ENCODE results near the gene SPOCK1. TPM values are rescaled to one million over a fixed set of nuclear protein-coding genes. Genes with fewer than 3 reads are reported as not detected.

SPOCK1 gene
- polyA plus RNA-seq, 3 donors: 5.4 to 39.4 (median 14.7) TPM

- H3K27ac ChIP-seq (ENCODE audit: low read depth, low read length): no peak overlapping the region
- WGBS, 3 donors: 49 to 62% (median 50%) methylated on average over 4 of the region's 4 CpGs
Observed at GRCh38 chr5:137024044-137024443, 475.1 kb downstream of the SPOCK1 start.

GRCh38 chr5:137023371-137023770 is 475.8 kb downstream of the SPOCK1 start:
- no peak overlapping the region for H3K27ac ChIP-seq (ENCODE audit: low read depth, low read length)
- 85 to 88% (median 87%) methylated on average over 5 of the region's 5 CpGs for WGBS, 3 donors

GRCh38 chr5:137022725-137023124 is 476.4 kb downstream of the SPOCK1 start:
- no peak overlapping the region for H3K27ac ChIP-seq (ENCODE audit: low read depth, low read length)
- WGBS, 3 donors: 40 to 60% (median 54%) methylated on average over 2 of the region's 2 CpGs

GRCh38 chr5:137022043-137022442 is 477.1 kb downstream of the SPOCK1 start:
- 62 to 81% (median 65%) methylated on average over 3 of the region's 3 CpGs for WGBS, 3 donors
- no peak overlapping the region for H3K27ac ChIP-seq (ENCODE audit: low read depth, low read length)

GRCh38 chr5:137019229-137019628 is 479.9 kb downstream of the SPOCK1 start:
- 83 to 87% (median 86%) methylated on average over 3 of the region's 3 CpGs for WGBS, 3 donors

GRCh38 chr5:137016783-137017324 is 482.3 kb downstream of the SPOCK1 start:
- H3K27ac ChIP-seq (ENCODE audit: low read depth, low read length): no peak overlapping the region
- WGBS, 3 donors: 50 to 59% (median 57%) methylated on average over 5 of the region's 5 CpGs

More at GRCh38 chr5:137019229-137019628, 479.9 kb downstream of the SPOCK1 start:
- H3K27ac ChIP-seq (ENCODE audit: low read depth, low read length): no peak overlapping the region

- H3K27ac ChIP-seq (ENCODE audit: low read depth, low read length): no peak overlapping the region
- 76 to 86% (median 76%) methylated on average over 2 of the region's 2 CpGs for WGBS, 3 donors
Observed at GRCh38 chr5:137015540-137016116, 483.5 kb downstream of the SPOCK1 start.

GRCh38 chr5:137014731-137015130 is 484.4 kb downstream of the SPOCK1 start:
- no peak overlapping the region for H3K27ac ChIP-seq (ENCODE audit: low read depth, low read length)
- WGBS, 3 donors: 41 to 65% (median 62%) methylated on average over 3 of the region's 3 CpGs

GRCh38 chr5:137010226-137010625 is 488.9 kb downstream of the SPOCK1 start:
- H3K27ac ChIP-seq (ENCODE audit: low read depth, low read length): no peak overlapping the region
- 51 to 60% (median 52%) methylated on average over 3 of the region's 3 CpGs for WGBS, 3 donors

GRCh38 chr5:137004279-137004678 is 494.8 kb downstream of the SPOCK1 start:
- 53 to 84% (median 73%) methylated on average over 2 of the region's 2 CpGs for WGBS, 3 donors

GRCh38 chr5:137001026-137001569 is 498.0 kb downstream of the SPOCK1 start:
- WGBS, 3 donors: 82 to 88% (median 83%) methylated on average over 7 of the region's 7 CpGs
- H3K27ac ChIP-seq (ENCODE audit: low read depth, low read length): no peak overlapping the region

More at GRCh38 chr5:137004279-137004678, 494.8 kb downstream of the SPOCK1 start:
- H3K27ac ChIP-seq (ENCODE audit: low read depth, low read length): no peak overlapping the region

GRCh38 chr5:136999787-137000186 is 499.3 kb downstream of the SPOCK1 start:
- WGBS, 3 donors: 82 to 92% (median 88%) methylated on average over 5 of the region's 5 CpGs
- no peak overlapping the region for H3K27ac ChIP-seq (ENCODE audit: low read depth, low read length)

- 39 to 78% (median 75%) methylated on average over 6 of the region's 6 CpGs for WGBS, 3 donors
- H3K27ac ChIP-seq (ENCODE audit: low read depth, low read length): no peak overlapping the region
Observed at GRCh38 chr5:136998854-136999357, 500.2 kb downstream of the SPOCK1 start.

- 50 to 85% (median 78%) methylated on average over 5 of the region's 5 CpGs for WGBS, 3 donors
- no peak overlapping the region for H3K27ac ChIP-seq (ENCODE audit: low read depth, low read length)
Observed at GRCh38 chr5:136994154-136994553, 505.0 kb downstream of the SPOCK1 start.

- H3K27ac ChIP-seq (ENCODE audit: low read depth, low read length): no peak overlapping the region
- 60 to 79% (median 71%) methylated on average over 3 of the region's 3 CpGs for WGBS, 3 donors
Observed at GRCh38 chr5:136992796-136993489, 506.2 kb downstream of the SPOCK1 start.

- WGBS, 3 donors: 84 to 93% (median 89%) methylated on average over 2 of the region's 2 CpGs
- H3K27ac ChIP-seq (ENCODE audit: low read depth, low read length): no peak overlapping the region
Observed at GRCh38 chr5:136985785-136986475, 513.2 kb downstream of the SPOCK1 start.

- no peak overlapping the region for H3K27ac ChIP-seq (ENCODE audit: low read depth, low read length)
- WGBS, 3 donors: 29 to 75% (median 63%) methylated on average over 4 of the region's 4 CpGs
Observed at GRCh38 chr5:136984772-136985446, 514.2 kb downstream of the SPOCK1 start.

- 87 to 96% (median 92%) methylated on average over 2 of the region's 2 CpGs for WGBS, 3 donors
- no peak overlapping the region for H3K27ac ChIP-seq (ENCODE audit: low read depth, low read length)
Observed at GRCh38 chr5:136981936-136982335, 517.2 kb downstream of the SPOCK1 start.
